Colonic mucosa (tissue), 4 donors: ENCODE results near the gene CFB. TPM values are rescaled to one million over a fixed set of nuclear protein-coding genes. Genes with fewer than 3 reads are reported as not detected.

Experiments used
- DNase-seq: peaks from one replicate; pipeline ENCODE4 v3.0.0-alpha.2; 2020
- H3K27ac ChIP-seq: fragments of 200-600 bp; one replicate; pipeline ENCODE4 v1.8.0; 2021
- H3K27me3 ChIP-seq: fragments of 200-600 bp; one replicate; pipeline ENCODE4 v1.8.0; 2021
- H3K36me3 ChIP-seq: fragments of 200-600 bp; one replicate; pipeline ENCODE4 v1.8.0; 2021
- H3K4me1 ChIP-seq: fragments of 200-600 bp; one replicate; pipeline ENCODE4 v1.8.0; 2021; ENCODE audit warnings: mild to moderate bottlenecking
- H3K4me3 ChIP-seq: fragments of 200-600 bp; one replicate; pipeline ENCODE4 v1.8.0; 2021
- H3K9ac ChIP-seq, 2 donors: one replicate each; pipeline ENCODE4 v1.7.0; 2013; ENCODE audit warnings: control low read depth in 2 of 2, low read depth in 2 of 2, low read length in 2 of 2
- H3K9me3 ChIP-seq: fragments of 200-600 bp; one replicate; pipeline ENCODE4 v1.8.0; 2021
- intact Hi-C: fragments of 100-400 bp; cut with DNase I; formaldehyde crosslinking; loops from one replicate; pipeline ENCODE4 v1.14.1; 2022
- total RNA-seq, 2 donors: library from RNA; stranded (reverse); fragmentation: NEBNext Ultra II Directional in 1 of 2; extraction: Animal tissue kit (Norgen Biotek cat#: 25700) in 1 of 2; gene quantifications; one replicate each; pipeline ENCODE4 v1.2.1, GENCODE V29; 2021
- TF ChIP-seq, protein P1 (sequence below): fragments of 200-600 bp; IDR thresholded peaks from one replicate; pipeline ENCODE4 v1.8.0; 2022; ENCODE audit warnings: antibody characterized with exemption, mild to moderate bottlenecking
- donor health status: healthy.
- donor health status: DM: no; HTN: no; CAD: no.
- donor health status: DM: no; HTN: no; CAD: no.

The CFB gene
- total RNA-seq, 2 donors from 2014 or later: 20.4 to 60.6 TPM

DNA sequence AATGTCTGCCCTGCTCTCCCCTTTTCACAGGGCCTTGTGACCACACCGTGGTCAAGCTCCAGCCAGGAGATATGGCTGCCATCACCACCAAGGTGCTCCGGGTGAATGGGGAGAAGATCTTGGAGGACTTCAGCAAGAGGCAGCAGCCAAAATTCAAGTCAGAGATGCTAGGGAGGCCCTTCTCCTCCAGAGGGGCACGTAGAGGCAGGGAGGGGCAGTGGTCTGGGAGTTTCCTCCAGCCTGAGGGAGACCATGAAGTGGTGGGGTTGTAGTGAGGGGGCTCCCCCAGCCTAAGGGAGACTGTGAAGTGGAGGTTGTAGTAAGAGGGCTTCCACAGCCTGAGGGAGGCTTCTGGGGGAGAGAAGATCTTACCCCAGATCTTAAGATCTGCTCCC lies 22.0 kb downstream of the CFB start:
- intact Hi-C loops: no loop called here
- no peak overlapping the region for H3K27ac ChIP-seq

DNA sequence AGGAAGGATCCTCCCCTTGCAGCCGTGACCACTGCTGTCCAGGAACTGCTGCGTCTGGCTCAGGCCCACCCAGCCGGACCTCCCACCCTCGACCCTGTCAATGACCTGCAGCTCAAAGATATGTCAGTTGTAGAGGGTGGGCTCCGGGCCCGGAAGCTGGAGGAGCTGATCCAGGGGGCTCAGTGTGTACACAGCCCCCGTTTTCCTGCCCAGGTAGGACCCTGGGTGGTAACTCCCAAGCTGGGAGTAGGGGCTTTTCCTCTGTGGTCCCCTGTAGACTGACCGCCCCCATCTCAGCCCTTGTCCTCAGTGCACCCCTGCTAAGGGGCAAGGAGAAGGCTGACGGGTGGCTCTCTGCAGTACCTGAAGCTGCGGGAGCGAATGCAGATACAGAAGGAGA lies 22.4 kb downstream of the CFB start:
- intact Hi-C loops: no loop called here
- DNase-seq: no peak

More for the DNA sequence above, 22.0 kb downstream of the CFB start:
- peaks cover 1% of the 10 kb centered on the region for H3K4me1 ChIP-seq
- no peaks in the 10 kb centered on the region for H3K27me3 ChIP-seq
- H3K9me3 ChIP-seq: no peaks in the 10 kb centered on the region
- no peak overlapping the region for H3K4me3 ChIP-seq
- TF ChIP-seq, protein P1, sequence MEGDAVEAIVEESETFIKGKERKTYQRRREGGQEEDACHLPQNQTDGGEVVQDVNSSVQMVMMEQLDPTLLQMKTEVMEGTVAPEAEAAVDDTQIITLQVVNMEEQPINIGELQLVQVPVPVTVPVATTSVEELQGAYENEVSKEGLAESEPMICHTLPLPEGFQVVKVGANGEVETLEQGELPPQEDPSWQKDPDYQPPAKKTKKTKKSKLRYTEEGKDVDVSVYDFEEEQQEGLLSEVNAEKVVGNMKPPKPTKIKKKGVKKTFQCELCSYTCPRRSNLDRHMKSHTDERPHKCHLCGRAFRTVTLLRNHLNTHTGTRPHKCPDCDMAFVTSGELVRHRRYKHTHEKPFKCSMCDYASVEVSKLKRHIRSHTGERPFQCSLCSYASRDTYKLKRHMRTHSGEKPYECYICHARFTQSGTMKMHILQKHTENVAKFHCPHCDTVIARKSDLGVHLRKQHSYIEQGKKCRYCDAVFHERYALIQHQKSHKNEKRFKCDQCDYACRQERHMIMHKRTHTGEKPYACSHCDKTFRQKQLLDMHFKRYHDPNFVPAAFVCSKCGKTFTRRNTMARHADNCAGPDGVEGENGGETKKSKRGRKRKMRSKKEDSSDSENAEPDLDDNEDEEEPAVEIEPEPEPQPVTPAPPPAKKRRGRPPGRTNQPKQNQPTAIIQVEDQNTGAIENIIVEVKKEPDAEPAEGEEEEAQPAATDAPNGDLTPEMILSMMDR: no peak
- peaks cover 4% of the 10 kb centered on the region for H3K36me3 ChIP-seq
- no peak for DNase-seq
- H3K9ac ChIP-seq: no peak overlapping the region

DNA sequence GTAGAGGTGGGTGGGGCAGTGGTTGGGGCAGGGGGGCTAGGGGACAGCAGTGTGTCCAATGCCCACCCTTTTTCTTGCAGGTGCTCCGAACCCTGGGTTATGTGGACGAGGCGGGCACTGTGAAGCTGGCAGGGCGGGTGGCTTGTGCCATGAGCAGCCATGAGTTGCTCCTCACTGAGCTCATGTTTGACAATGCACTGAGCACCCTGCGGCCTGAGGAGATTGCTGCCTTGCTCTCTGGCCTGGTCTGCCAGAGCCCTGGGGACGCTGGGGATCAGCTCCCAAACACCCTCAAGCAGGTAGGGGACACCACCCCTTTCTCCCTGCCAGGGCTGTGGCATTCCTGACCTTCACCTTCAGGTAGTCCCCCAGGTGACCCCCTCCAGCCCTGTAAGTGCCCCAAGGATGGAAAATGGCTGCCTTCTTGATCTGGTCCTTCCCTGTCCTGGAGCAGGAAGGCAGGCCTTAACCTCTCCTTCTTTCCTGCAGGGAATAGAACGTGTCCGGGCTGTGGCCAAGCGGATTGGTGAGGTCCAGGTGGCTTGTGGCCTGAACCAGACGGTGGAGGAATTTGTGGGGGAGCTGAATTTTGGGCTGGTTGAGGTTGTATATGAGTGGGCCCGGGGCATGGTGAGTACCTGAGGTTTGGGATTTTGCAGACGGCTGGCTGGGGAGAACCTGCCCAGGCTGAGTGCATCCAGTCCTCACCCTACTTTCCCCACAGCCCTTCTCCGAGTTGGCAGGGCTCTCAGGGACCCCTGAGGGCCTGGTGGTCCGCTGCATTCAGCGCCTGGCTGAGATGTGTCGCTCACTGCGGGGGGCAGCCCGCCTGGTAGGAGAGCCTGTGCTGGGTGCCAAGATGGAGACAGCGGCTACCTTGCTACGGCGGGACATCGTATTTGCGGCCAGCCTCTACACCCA lies 23.2 kb downstream of the CFB start:
- H3K4me1 ChIP-seq: peaks cover 4% of the 10 kb centered on the region
- no peak for DNase-seq
- H3K36me3 ChIP-seq: peaks cover under 1% of the 10 kb centered on the region
- no peaks in the 10 kb centered on the region for H3K27me3 ChIP-seq
- H3K9me3 ChIP-seq: no peaks in the 10 kb centered on the region
- H3K9ac ChIP-seq: no peak overlapping the region
- intact Hi-C loops: no loop called here
- H3K27ac ChIP-seq: no peak overlapping the region
- H3K4me3 ChIP-seq: no peak overlapping the region
- TF ChIP-seq, protein P1: no peak

More for the DNA sequence above, 22.4 kb downstream of the CFB start:
- no peak overlapping the region for H3K27ac ChIP-seq
- no peak overlapping the region for H3K4me3 ChIP-seq
- TF ChIP-seq, protein P1: no peak
- peaks cover 4% of the 10 kb centered on the region for H3K36me3 ChIP-seq
- no peak overlapping the region for H3K9ac ChIP-seq
- H3K27me3 ChIP-seq: no peaks in the 10 kb centered on the region
- H3K9me3 ChIP-seq: no peaks in the 10 kb centered on the region
- H3K4me1 ChIP-seq: peaks cover 4% of the 10 kb centered on the region

DNA sequence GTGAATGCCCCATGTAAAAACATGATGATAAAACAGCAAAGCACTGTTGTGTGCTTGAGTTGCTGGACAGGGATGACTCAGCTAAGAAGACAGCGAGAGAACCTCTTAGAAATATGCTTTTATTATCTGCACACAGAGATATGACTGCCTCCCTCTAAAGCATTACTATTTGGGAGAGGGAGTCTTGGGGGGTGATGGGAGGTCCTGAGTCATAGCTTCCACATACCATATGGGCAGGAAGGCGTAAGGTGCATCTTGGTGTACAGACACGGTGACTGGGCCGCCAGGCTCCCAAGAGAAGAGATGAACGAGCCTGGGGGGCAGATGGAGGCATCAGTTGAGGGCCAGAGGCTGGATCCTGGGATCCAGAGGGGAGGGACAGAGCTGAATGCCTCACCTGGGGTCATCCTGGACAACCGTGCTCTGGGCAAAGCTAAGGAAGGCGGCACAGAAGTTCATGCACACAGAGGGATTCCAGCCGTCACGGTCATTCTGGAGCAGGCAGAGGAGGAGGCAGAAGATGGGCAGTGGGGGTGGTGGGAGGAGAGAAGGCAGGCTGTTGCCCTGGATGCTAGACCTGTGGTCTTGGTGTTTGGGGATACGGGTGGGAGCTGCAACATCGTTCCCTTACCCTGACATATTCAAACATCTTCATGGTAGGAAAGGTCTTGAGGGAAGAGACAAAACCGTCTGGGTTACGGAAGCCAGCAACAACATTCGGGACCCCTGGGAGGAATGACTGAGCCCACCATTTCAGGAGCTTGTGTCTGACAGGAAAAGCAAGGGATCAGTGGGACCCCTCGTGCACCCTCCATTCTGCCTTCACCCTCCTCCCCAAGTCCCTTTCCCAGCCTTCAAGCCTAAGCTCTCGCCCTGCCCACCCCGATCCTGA lies 24.1 kb downstream of the CFB start:
- intact Hi-C loops: no loop called here
- Histone ChIP-seq H3K27ac (no peak overlapping the region), H3K36me3 (no peaks in the 10 kb centered on the region), H3K4me1 (peaks cover 4% of the 10 kb centered on the region), H3K9me3 (no peaks in the 10 kb centered on the region), H3K27me3 (no peaks in the 10 kb centered on the region), H3K4me3 (no peak overlapping the region), H3K9ac (no peak overlapping the region)
- no peak for DNase-seq
- TF ChIP-seq, protein P1: no peak

DNA sequence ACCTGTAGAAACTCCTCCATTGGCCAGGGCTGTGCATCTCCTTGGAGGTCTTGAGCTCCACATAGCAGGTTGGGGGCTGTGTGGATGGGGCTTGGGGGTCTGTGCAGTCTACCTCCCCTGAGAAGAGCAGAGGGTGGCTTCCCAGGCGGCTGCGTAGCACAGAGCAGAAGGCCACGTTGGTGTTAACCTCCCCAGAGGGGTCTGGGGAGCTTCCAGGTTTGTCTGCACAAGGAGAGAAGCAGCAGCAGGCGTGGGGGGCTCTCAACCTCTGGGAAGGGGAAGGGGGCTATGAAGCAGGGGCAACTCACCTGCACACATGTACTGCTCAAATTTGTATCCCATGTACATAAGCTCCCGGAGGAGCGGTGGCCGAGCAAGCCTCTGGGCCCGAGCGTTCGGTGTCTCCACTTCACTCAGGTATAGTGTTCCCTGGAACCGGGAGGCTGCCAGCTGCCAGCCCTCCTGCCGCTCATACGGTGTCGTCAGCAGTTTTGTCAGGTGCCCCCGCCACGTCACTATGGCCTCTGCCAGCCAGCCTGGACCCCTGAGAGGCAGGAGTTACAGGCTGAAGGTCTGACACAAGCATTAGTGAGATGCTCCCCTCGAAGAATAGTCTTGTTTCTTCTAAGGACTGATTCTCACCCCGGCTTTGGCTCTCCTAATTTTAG lies 24.8 kb downstream of the CFB start:
- H3K4me3 ChIP-seq: no peak overlapping the region
- TF ChIP-seq, protein P1: no peak
- peaks cover 4% of the 10 kb centered on the region for H3K4me1 ChIP-seq
- H3K9ac ChIP-seq: peak overlapping the region; percentile 72 to 82
- no peaks in the 10 kb centered on the region for H3K9me3 ChIP-seq
- H3K27me3 ChIP-seq: no peaks in the 10 kb centered on the region
- H3K27ac ChIP-seq: peak overlapping the region; percentile 94
- DNase-seq: no peak
- H3K36me3 ChIP-seq: no peaks in the 10 kb centered on the region
- intact Hi-C loops: no loop called here
